Measurements from ENCODE around the gene GTF2F1.

- TF ChIP-seq FOXA1 (IDR thresholded peaks at IDR 0.05), result no peak
- no peak for TF ChIP-seq RXRA (IDR thresholded peaks at IDR 0.05)
- TF ChIP-seq HNF4G (IDR thresholded peaks at IDR 0.05), result no peak
- TF ChIP-seq CTCF (IDR thresholded peaks at IDR 0.05; ENCODE audit: low read depth, low read length, missing input control), result no peak
- no peak for TF ChIP-seq JUND (IDR thresholded peaks at IDR 0.05)
- no peak for TF ChIP-seq YY1 (IDR thresholded peaks at IDR 0.05)
These were observed 10.1 kb upstream of the GTF2F1 start for GRCh38 chr19:6402837-6403608.

Measured in liver (tissue), 3 donors.